HG03432 (cell line): ENCODE data around the gene ACTR1A.
"Not testable (repeated sequence)": the region's sequence is repeated elsewhere in the genome, so short reads cannot be mapped to it uniquely, and the experiment has no call there.

Experiments used
- ATAC-seq: cut with Tn5 transposase; IDR thresholded peaks from one replicate; pipeline ENCODE4 v1.9.1; 2021; ENCODE audit warnings: mild to moderate bottlenecking, moderate library complexity; ENCODE audit not compliant: unreplicated experiment

ACTR1A gene

GRCh38 chr10:102517553-102517952 is 15.0 kb upstream of the ACTR1A start:
- ATAC-seq, result no peak

- no peak for ATAC-seq
Measured at GRCh38 chr10:102515724-102516123, 13.2 kb upstream of the ACTR1A start.

GRCh38 chr10:102514487-102515311 is 12.2 kb upstream of the ACTR1A start:
- ATAC-seq, result no peak

GRCh38 chr10:102511583-102512274 is 9.2 kb upstream of the ACTR1A start:
- ATAC-seq, result peak; percentile 76

DNA sequence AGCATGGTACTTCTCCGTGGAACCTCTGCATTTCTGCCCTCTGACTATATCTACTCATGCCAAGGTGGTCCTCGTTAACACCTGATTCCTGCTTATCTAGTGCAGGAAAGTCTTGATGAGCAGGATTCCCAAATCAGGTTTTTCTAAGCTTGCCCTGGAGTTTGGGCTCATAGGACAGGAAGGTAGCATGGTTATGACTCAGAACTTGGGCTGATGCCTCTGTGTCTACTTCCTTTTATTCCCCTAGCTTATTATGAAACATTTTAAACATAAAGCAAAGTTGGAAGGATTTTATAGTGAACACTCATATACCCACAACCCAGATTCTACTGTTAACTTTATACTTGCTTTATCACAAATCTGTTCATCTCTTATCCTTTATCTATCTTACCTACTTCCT is 6.9 kb upstream of the ACTR1A start:
- ATAC-seq, result no peak

- no peak for ATAC-seq
Measured at GRCh38 chr10:102508506-102508905, 6.0 kb upstream of the ACTR1A start.

DNA sequence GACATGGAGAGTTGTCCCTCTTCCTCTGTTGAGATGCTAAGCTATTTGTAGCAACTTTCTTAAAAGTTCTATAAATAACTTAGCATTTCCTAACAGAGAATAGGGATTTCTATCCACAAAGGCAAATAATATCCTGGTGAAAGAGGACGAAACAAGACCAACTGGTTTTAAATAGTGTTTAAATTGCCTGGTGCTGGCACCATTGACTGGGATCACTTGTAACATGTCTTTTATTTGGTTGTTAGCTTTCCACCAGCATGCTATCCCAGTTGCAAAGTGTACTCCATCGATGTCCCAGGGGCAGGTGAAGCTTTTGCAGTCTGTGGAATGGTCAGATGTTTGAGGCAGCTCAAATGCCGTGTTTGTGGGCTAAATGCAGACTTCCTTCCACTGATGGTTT is 5.0 kb upstream of the ACTR1A start:
- no peak for ATAC-seq

GRCh38 chr10:102505462-102506115 is 3.1 kb upstream of the ACTR1A start:
- ATAC-seq, result no peak

DNA sequence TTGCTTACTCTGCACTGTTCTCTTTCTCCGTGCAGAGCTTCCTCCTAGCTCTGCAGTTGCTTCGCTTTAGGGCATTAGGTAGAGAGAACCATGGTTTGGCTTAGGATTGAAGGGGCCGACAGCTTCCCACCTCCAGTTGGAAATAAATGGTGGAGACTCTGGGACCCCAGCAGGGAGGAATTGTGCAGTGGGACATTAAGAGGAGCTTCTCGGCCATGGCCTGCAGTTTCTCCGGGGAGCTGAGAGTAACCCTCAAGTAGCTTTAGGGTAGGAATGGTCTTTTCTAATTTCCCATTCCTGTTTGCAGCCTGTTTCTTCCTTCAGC is 2.4 kb upstream of the ACTR1A start:
- ATAC-seq, result no peak

- no peak for ATAC-seq
Measured at GRCh38 chr10:102504179-102504975, 1.9 kb upstream of the ACTR1A start.

DNA sequence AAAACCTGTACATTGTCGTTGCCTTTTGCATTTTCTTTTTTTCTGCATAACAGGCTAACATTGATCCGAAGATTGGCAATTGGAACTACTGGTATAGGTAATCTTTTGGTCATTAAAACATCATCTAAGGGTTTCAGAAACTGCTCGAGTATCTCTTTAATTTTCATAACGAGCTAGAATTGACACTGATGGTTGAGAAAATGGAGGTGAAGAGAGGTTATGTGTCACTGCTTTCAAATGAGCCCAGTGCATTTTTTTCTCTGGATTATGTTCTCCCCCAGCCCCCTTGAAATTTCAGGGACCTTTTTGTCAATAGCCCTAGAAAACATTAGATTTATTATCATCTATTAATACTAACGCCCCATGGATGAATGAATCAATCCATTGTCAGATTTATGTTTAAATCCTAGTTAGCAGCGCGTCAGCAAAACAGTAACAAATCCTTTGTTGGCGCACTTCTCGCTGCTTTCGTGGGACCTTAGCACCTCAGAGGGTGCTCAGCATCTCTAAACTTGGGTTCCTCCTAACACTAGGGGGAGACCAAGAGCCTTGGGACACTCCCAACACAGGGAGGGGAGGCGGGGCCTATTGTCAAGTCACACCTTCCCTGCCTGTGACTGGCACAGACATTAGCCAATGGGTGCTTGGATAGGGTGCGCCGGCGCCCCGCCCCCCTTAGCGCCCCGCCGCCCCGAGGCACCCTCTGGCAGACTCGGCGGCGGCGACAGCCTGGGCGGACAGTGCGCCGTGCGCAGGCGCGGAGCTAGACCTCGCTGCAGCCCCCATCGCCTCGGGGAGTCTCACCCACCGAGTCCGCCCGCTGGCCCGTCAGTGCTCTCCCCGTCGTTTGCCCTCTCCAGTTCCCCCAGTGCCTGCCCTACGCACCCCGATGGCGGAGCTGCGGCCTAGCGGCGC is 1.0 kb upstream of the ACTR1A start, which contains the start of gene SUFU:
Gene SUFU (plus strand): TSS at position 709 of the 915 bp plus-strand sequence. CDS start 181 bp downstream, at position 890.
- peak; percentile 65 for ATAC-seq

GRCh38 chr10:102502029-102502336 is 529 bp downstream of the ACTR1A start:
- ATAC-seq, result peak; percentile 73

DNA sequence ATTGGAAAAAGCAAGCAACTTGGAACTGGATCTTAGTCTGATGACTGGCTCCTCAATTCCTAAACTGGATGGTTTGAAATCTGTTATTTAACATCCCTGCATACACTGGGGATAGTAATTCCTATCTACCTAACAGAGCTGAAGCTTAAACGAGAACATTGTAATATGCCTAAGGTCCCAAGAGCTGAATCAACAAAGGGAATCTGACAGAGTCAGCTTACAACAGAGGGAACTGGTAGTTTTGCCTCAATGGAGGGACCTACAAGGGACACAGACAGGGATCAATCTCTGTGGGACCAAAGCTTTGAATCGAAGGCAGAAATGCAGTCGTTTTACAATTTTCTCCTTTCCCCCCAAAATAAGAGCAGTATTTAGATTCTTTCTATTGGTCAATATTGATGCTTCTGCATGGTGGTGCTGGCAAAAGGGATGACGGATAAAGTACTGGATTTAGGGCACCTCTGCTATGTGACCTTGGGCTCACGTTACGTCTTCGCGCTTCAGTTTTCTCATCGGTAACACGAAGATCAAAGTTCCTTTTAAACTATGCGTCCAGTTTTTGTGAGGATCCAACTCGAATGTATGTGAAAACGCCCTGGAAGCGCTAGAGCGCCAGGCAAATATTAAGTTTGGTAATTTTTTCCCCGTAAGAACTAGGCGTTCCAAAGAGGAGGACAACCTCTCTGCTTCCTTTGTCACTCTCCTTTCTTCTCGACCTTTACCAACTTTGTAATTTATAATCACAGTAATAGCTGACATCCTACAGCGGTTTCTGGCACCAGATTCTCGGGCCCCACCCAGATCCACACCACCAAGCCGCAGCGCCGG is 1.1 kb downstream of the ACTR1A start:
- no peak for ATAC-seq

DNA sequence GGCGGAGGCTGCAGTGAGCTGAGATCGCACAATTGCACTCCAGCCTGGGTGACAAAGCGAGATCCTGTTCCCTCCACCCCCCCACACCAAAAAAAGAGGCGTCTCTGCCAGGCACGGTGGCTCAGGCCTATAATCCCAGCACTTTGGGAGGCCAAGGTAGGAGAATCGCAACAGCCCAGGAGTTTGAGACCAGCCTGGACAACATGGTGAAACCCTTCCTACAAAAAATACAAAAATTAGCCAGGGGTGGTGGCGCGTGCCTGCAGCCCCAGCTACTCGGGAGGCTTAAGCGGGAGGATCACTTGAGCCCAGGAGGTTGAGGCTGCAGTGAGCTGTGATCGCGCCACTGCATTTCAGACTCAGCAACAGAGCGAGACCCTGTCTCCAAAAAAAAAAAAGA is 1.8 kb downstream of the ACTR1A start:
- not testable (repeated sequence) for ATAC-seq

GRCh38 chr10:102499356-102499755 is 3.2 kb downstream of the ACTR1A start:
- no peak for ATAC-seq

GRCh38 chr10:102497545-102497944 is 5.0 kb downstream of the ACTR1A start:
- ATAC-seq, result no peak

GRCh38 chr10:102493771-102494170 is 8.7 kb downstream of the ACTR1A start:
- ATAC-seq, result no peak

DNA sequence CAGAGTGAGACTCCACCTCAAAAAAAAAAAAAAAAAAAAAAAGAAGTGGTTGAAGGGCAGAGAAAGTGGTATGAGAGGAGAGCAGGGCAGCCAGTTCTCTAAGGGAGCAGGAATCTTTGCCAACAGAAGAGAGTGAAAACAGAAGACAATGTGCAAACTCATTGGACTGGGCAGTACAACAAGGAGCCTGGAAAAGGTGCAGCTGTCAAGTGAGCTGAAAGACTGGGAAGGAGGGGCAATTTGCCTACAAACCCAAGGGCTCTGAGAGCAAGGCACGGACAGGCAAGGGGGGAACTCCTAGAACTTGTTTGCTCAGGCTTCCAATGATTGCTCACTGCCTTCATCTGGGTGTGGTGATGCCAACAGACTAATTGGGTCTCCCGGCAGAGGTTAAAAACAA is 9.5 kb downstream of the ACTR1A start:
- ATAC-seq, result no peak

GRCh38 chr10:102492344-102492939 is 10.1 kb downstream of the ACTR1A start:
- no peak for ATAC-seq
